H1 (cell line): Measurements from ENCODE around the gene TSPEAR. TPM values are rescaled to one million over a fixed set of nuclear protein-coding genes. Genes with fewer than 3 reads are reported as not detected.

Source experiments
- CTCF ChIA-PET: fragments of 300-600 bp; sonication (Branson Sonifier 250); formaldehyde crosslinking; loops from one replicate; lab custom pipeline; 2021; ENCODE audit not compliant: partially characterized antibody; lab: Charles Lee
- POLR2A ChIA-PET: fragments of 300-600 bp; sonication (Branson Sonifier 250); formaldehyde crosslinking; loops from one replicate; lab custom pipeline; 2021; ENCODE audit warnings: inconsistent platforms; ENCODE audit not compliant: partially characterized antibody; lab: Charles Lee
- DNase-seq, 2 experiments: peaks; one replicate each; pipeline versions ENCODE4 v3.0.0 to v3.0.0-alpha.2; 2010 to 2022; ENCODE audit warnings: low spot score in 2 of 2, low read depth in 1 of 2, mixed read lengths in 1 of 2
- FAIRE-seq: peaks from 2 replicates; lab custom pipeline; 2011; peaks lifted over from hg19 to GRCh38; lab: Jason Lieb, UNC
- H2AFZ ChIP-seq: 2 replicates; pipeline ENCODE4 v1.8.1; 2012; ENCODE audit warnings: low read length, inconsistent platforms
- H2AK5ac ChIP-seq: 2 replicates; pipeline ENCODE4 v1.6.1; 2013; ENCODE audit warnings: low read depth, low read length
- H2BK120ac ChIP-seq: replicated peaks from 2 replicates; pipeline ENCODE3; 2013; ENCODE audit warnings: low read depth, low read length, inconsistent platforms
- H2BK12ac ChIP-seq: 2 replicates; pipeline ENCODE4 v1.6.1; 2013; ENCODE audit warnings: low read depth, low read length
- H2BK15ac ChIP-seq: 2 replicates; pipeline ENCODE4 v1.6.1; 2013; ENCODE audit warnings: low read length
- H2BK20ac ChIP-seq: 2 replicates; pipeline ENCODE4 v1.6.1; 2013; ENCODE audit warnings: low read length
- H2BK5ac ChIP-seq: 2 replicates; pipeline ENCODE4 v1.6.1; 2013; ENCODE audit warnings: low read depth, low read length
- H3K14ac ChIP-seq: 2 replicates; pipeline ENCODE4 v1.6.1; 2013; ENCODE audit warnings: inconsistent platforms; ENCODE audit not compliant: insufficient read length
- H3K18ac ChIP-seq: 2 replicates; pipeline ENCODE4 v1.6.1; 2013; ENCODE audit warnings: low read length; ENCODE audit errors: extremely low read depth
- H3K23ac ChIP-seq: 2 replicates; pipeline ENCODE4 v1.6.1; 2013; ENCODE audit warnings: inconsistent platforms; ENCODE audit not compliant: insufficient read length
- H3K23me2 ChIP-seq: 2 replicates; pipeline ENCODE4 v1.6.1; 2013; ENCODE audit warnings: low read depth, low read length
- H3K27ac ChIP-seq: 2 replicates; pipeline ENCODE4 v1.6.1; 2011; ENCODE audit warnings: low read depth, low read length, inconsistent platforms
- H3K27me3 ChIP-seq, 4 experiments: replicated peaks in 1 of 4; 1 replicate in 1 of 4; 2 replicates in 3 of 4; pipeline versions ENCODE4 v1.6.1 to v1.8.1; 2011 to 2013; ENCODE audit warnings: low read length in 3 of 4, mild to moderate bottlenecking in 3 of 4, inconsistent platforms in 2 of 4, mixed read lengths in 2 of 4, moderate library complexity in 1 of 4; ENCODE audit not compliant: control insufficient read depth in 3 of 4, insufficient read depth in 3 of 4; ENCODE audit errors: extremely low read depth in 1 of 4
- H3K36me3 ChIP-seq, 4 experiments: 2 replicates each; pipeline versions ENCODE4 v1.6.1 to v1.8.1; 2011 to 2013; ENCODE audit warnings: mild to moderate bottlenecking in 4 of 4, low read length in 3 of 4, moderate library complexity in 2 of 4, control low read depth in 1 of 4, inconsistent platforms in 1 of 4; ENCODE audit not compliant: insufficient read depth in 4 of 4, control insufficient read depth in 2 of 4
- H3K4ac ChIP-seq: replicated peaks from 2 replicates; pipeline ENCODE3; 2013; ENCODE audit warnings: low read length, low read depth, mixed read lengths, inconsistent platforms; ENCODE audit not compliant: insufficient read length
- H3K4me1 ChIP-seq, 4 experiments: replicated peaks in 1 of 4; 1 replicate in 1 of 4; 2 replicates in 3 of 4; pipeline versions ENCODE4 v1.6.1 to v1.8.1; 2011 to 2013; ENCODE audit warnings: low read length in 3 of 4, inconsistent platforms in 2 of 4, mixed read lengths in 1 of 4; ENCODE audit not compliant: insufficient read depth in 4 of 4, control insufficient read depth in 3 of 4
- H3K4me2 ChIP-seq, 2 experiments: 2 replicates each; pipeline versions ENCODE4 v1.6.1 to v1.8.1; 2011 to 2013; ENCODE audit warnings: low read depth in 2 of 2, low read length in 2 of 2, control low read depth in 1 of 2, inconsistent platforms in 1 of 2, mild to moderate bottlenecking in 1 of 2; ENCODE audit not compliant: insufficient read depth in 1 of 2
- H3K4me3 ChIP-seq, 4 experiments: fragments of 200-600, 300-600 bp in 1 of 4; sonication (generic), shearing (Covaris generic), sonication (Bioruptor Twin) in 1 of 4; 2 replicates each; pipeline versions ENCODE4 v1.5.1 to v1.8.1; 2011 to 2016; ENCODE audit warnings: low read length in 4 of 4, low read depth in 3 of 4, control low read depth in 2 of 4, inconsistent platforms in 2 of 4, mild to moderate bottlenecking in 2 of 4, mixed read lengths in 1 of 4, moderate library complexity in 1 of 4; ENCODE audit not compliant: insufficient read depth in 2 of 4; ENCODE audit errors: extremely low read depth in 1 of 4
- H3K56ac ChIP-seq: replicated peaks from 2 replicates; pipeline ENCODE3; 2013; ENCODE audit warnings: low read depth, mild to moderate bottlenecking, mixed read lengths, low read length, inconsistent platforms; ENCODE audit not compliant: insufficient read length
- H3K79me1 ChIP-seq: 2 replicates; pipeline ENCODE4 v1.6.1; 2013; ENCODE audit warnings: low read depth, low read length, control low read depth
- H3K79me2 ChIP-seq, 2 experiments: 2 replicates each; pipeline versions ENCODE4 v1.6.1 to v1.8.1; 2012 to 2013; ENCODE audit warnings: low read length in 2 of 2, mild to moderate bottlenecking in 2 of 2, inconsistent platforms in 1 of 2; ENCODE audit not compliant: insufficient read depth in 2 of 2, control insufficient read depth in 1 of 2
- H3K9ac ChIP-seq, 4 experiments: replicated peaks in 1 of 4; 1 replicate in 1 of 4; 2 replicates in 3 of 4; pipeline versions ENCODE4 v1.6.1 to v1.8.1; 2011 to 2013; ENCODE audit warnings: low read depth in 3 of 4, low read length in 3 of 4, control low read depth in 2 of 4, mild to moderate bottlenecking in 2 of 4, moderate library complexity in 2 of 4, inconsistent platforms in 1 of 4; ENCODE audit errors: extremely low read depth in 1 of 4
- H3K9me3 ChIP-seq, 2 experiments: 2 replicates each; pipeline versions ENCODE4 v1.6.1 to v1.8.1; 2012 to 2013; ENCODE audit warnings: mild to moderate bottlenecking in 2 of 2, moderate library complexity in 2 of 2, control low read depth in 1 of 2, inconsistent platforms in 1 of 2, low read depth in 1 of 2, low read length in 1 of 2, mixed read lengths in 1 of 2; ENCODE audit not compliant: insufficient read depth in 2 of 2
- H4K20me1 ChIP-seq, 2 experiments: replicated peaks in 1 of 2; 2 replicates each; pipeline versions ENCODE3 to v1.8.1; 2011 to 2013; ENCODE audit warnings: inconsistent platforms in 2 of 2, low read length in 2 of 2, mild to moderate bottlenecking in 1 of 2; ENCODE audit not compliant: insufficient read depth in 2 of 2, control insufficient read depth in 1 of 2
- H4K5ac ChIP-seq: 2 replicates; pipeline ENCODE4 v1.6.1; 2013; ENCODE audit warnings: low read length, low read depth, mixed read lengths, inconsistent platforms; ENCODE audit not compliant: insufficient read length
- H4K8ac ChIP-seq: 2 replicates; pipeline ENCODE4 v1.8.0; 2013; ENCODE audit warnings: mild to moderate bottlenecking, moderate library complexity, low read length, inconsistent platforms; ENCODE audit not compliant: insufficient read depth; ENCODE audit errors: extremely low read depth
- H4K91ac ChIP-seq: replicated peaks from 2 replicates; pipeline ENCODE3; 2013; ENCODE audit warnings: low read length, mixed read lengths, inconsistent platforms; ENCODE audit not compliant: insufficient read length
- BACH1 ChIP-seq: IDR thresholded peaks from 2 replicates; pipeline ENCODE4 v1.6.1; 2012; ENCODE audit warnings: low read length, improper control_type of control experiment
- EGR1 ChIP-seq: IDR thresholded peaks from 2 replicates; pipeline ENCODE4 v1.6.1; 2011; ENCODE audit warnings: low read depth, low read length, borderline replicate concordance
- MAFK ChIP-seq: IDR thresholded peaks from 2 replicates; pipeline ENCODE4 v1.6.1; 2012; ENCODE audit warnings: low read depth, mild to moderate bottlenecking, improper control_type of control experiment, low read length
- NANOG ChIP-seq: IDR thresholded peaks from 2 replicates; pipeline ENCODE4 v1.6.1; 2011; ENCODE audit warnings: low read length, low read depth, mild to moderate bottlenecking, inconsistent platforms; ENCODE audit not compliant: insufficient read depth, poor library complexity, severe bottlenecking
- POLR2A ChIP-seq, 2 experiments: IDR thresholded peaks; 1 replicate in 1 of 2; 2 replicates in 1 of 2; pipeline ENCODE4 v1.6.1; 2011; ENCODE audit warnings: low read depth in 2 of 2, low read length in 2 of 2, mild to moderate bottlenecking in 2 of 2; ENCODE audit errors: control extremely low read depth in 1 of 2
- SP1 ChIP-seq: IDR thresholded peaks from 2 replicates; pipeline ENCODE4 v1.6.1; 2011; ENCODE audit warnings: low read depth, low read length
- WGBS, 2 experiments: shearing (Covaris generic) in 1 of 2; methylation state at CpG; one replicate each; pipeline versions ENCODE4 v1.1.6 to v1.1.7; 2013 to 2015; ENCODE audit warnings: low lambda C conversion rate in 2 of 2, mixed read lengths in 2 of 2, inconsistent platforms in 1 of 2, low coverage in 1 of 2, missing lambda C conversion rate in 1 of 2; ENCODE audit not compliant: insufficient replicate concordance in 2 of 2, insufficient coverage in 1 of 2, insufficient read length in 1 of 2; ENCODE audit errors: extremely low coverage in 1 of 2, missing lambda C conversion rate in 1 of 2; 5-methylcytosine and 5-hydroxymethylcytosine counted together
- polyA plus RNA-seq, 7 experiments: library from polyadenylated mRNA; depleted of rRNA in 3 of 7; stranded (reverse) in 5 of 7; unstranded in 2 of 7; fragments of >200 nt in 5 of 7; fragments of 200-250 nt in 2 of 7; gene quantifications; 1 replicate in 5 of 7; 2 replicates in 1 of 7; 4 replicates in 1 of 7; pipeline versions ENCODE4 v1.2.1 to v1.2.3, GENCODE V29; 2011 to 2013; ENCODE audit warnings: missing spikeins in 2 of 7, mixed read lengths in 2 of 7
- total RNA-seq: library from RNA; stranded (reverse); fragmentation: NEBNext Ultra II Directional; extraction: Animal tissue kit (Norgen Biotek cat#: 25700); gene quantifications from 2 replicates; pipeline ENCODE4 v1.2.1, GENCODE V29; 2021
- TF ChIP-seq, protein P1 (sequence below): IDR thresholded peaks from 2 replicates; pipeline ENCODE4 v1.6.1; 2012; ENCODE audit warnings: inconsistent platforms
- TF ChIP-seq, protein P2 (sequence below): IDR thresholded peaks from 2 replicates; pipeline ENCODE4 v1.6.1; 2012; ENCODE audit warnings: low read length, inconsistent platforms
- TF ChIP-seq, protein P3 (sequence below), 3 experiments: IDR thresholded peaks; 1 replicate in 2 of 3; 2 replicates in 1 of 3; pipeline versions ENCODE4 v1.5.1 to v1.6.1; 2011; ENCODE audit warnings: low read length in 3 of 3, mild to moderate bottlenecking in 3 of 3, inconsistent platforms in 2 of 3, low read depth in 1 of 3, moderate library complexity in 1 of 3; ENCODE audit not compliant: insufficient read depth in 1 of 3; ENCODE audit errors: control extremely low read depth in 1 of 3

Gene TSPEAR
- total and polyA plus RNA-seq, 2 of the 8 experiments (the other 6 are each of a cell fraction or from before 2014, with no cell fraction given), result 0.58 to 0.89 TPM

DNA sequence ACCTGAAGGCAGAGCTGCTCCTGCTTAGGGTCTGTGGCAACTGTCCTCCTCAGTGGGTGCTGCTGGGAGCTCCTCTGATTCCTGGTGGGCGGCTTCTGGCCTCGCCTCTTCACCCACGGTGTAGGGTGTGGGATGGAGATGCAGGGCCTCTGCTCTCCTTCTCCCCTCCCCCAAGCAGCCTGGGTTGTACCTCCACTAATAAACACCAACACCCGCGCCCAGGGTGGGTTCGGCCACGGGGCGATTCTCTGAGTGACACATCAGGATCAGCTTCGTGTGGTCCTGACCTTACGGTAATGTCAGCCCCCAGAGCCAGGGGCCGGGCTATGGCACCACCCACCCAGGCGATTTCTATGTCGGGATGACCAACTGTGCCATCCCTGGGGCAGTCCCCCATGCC is 195.0 kb downstream of the TSPEAR start:
- Histone ChIP-seq H2AK5ac (no peak overlapping the region), H3K4me2 (no peak overlapping the region), H3K9me3 (no peaks in the 10 kb centered on the region; a peak in 2 of 4 replicates), H3K4ac (no peak overlapping the region), H3K4me3 (no peak overlapping the region), H4K5ac (no peak overlapping the region), H3K27me3 (no peaks in the 10 kb centered on the region), H3K79me2 (no peaks in the 10 kb centered on the region), H2BK120ac (no peak overlapping the region), H3K23me2 (peaks cover 2% of the 10 kb centered on the region; the same call in 1 of the 2 replicates), H3K9ac (no peak overlapping the region), H2BK15ac (no peak overlapping the region), H3K36me3 (peaks cover 0 to 1% (median under 1%) of the 10 kb centered on the region in 4 experiments; a peak in 3 of 8 replicates), H3K18ac (no peak overlapping the region), H3K23ac (no peak overlapping the region), H3K27ac (no peak overlapping the region), H4K91ac (no peak overlapping the region), H2AFZ (no peak overlapping the region), H2BK5ac (no peak overlapping the region), H2BK12ac (no peak overlapping the region), H3K4me1 (peaks cover 0 to 3% (median 0%) of the 10 kb centered on the region in 4 experiments; a peak in 1 of 7 replicates), H4K20me1 (peaks cover 2 to 3% of the 10 kb centered on the region in 2 experiments), H3K14ac (no peak overlapping the region), H4K8ac (0 out of 2 replicates have a peak overlapping the region, but pooled peaks have one; percentile 15), H3K79me1 (no peaks in the 10 kb centered on the region), H3K56ac (no peak overlapping the region), H2BK20ac (no peak overlapping the region)
- FAIRE-seq (no peak), DNase-seq (no peak)
- POLR2A ChIA-PET, result interaction anchor here (0.7 to 2.7 kb wide), 10 partner anchors 10 to 292 kb away, joined by 3 to 9 read pairs (median 3); no protein-coding TSS in a partner anchor
- WGBS, 2 experiments, result 94% methylated on average over 13 of the region's 13 CpGs; no CpG with 5 or more reads in 1 of the 2 experiments
- CTCF ChIA-PET, result interaction anchor here (0.9 to 1.3 kb wide), 3 partner anchors 10 to 244 kb away, joined by 3 to 4 read pairs (median 3); no protein-coding TSS in a partner anchor
- TF ChIP-seq, protein P1, sequence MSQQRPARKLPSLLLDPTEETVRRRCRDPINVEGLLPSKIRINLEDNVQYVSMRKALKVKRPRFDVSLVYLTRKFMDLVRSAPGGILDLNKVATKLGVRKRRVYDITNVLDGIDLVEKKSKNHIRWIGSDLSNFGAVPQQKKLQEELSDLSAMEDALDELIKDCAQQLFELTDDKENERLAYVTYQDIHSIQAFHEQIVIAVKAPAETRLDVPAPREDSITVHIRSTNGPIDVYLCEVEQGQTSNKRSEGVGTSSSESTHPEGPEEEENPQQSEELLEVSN, result no peak
- TF ChIP-seq NANOG, result no peak
- TF ChIP-seq POLR2A (IDR thresholded peaks at IDR 0.05; ENCODE audit: control extremely low read depth in 1 of 2, low read depth in 2 of 2, low read length in 2 of 2), result no peak
- TF ChIP-seq EGR1, result no peak
- no peak for TF ChIP-seq SP1
- TF ChIP-seq BACH1, result no peak
- TF ChIP-seq MAFK, result no peak
- TF ChIP-seq, protein P2, sequence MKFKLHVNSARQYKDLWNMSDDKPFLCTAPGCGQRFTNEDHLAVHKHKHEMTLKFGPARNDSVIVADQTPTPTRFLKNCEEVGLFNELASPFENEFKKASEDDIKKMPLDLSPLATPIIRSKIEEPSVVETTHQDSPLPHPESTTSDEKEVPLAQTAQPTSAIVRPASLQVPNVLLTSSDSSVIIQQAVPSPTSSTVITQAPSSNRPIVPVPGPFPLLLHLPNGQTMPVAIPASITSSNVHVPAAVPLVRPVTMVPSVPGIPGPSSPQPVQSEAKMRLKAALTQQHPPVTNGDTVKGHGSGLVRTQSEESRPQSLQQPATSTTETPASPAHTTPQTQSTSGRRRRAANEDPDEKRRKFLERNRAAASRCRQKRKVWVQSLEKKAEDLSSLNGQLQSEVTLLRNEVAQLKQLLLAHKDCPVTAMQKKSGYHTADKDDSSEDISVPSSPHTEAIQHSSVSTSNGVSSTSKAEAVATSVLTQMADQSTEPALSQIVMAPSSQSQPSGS, result no peak
- TF ChIP-seq, protein P3, sequence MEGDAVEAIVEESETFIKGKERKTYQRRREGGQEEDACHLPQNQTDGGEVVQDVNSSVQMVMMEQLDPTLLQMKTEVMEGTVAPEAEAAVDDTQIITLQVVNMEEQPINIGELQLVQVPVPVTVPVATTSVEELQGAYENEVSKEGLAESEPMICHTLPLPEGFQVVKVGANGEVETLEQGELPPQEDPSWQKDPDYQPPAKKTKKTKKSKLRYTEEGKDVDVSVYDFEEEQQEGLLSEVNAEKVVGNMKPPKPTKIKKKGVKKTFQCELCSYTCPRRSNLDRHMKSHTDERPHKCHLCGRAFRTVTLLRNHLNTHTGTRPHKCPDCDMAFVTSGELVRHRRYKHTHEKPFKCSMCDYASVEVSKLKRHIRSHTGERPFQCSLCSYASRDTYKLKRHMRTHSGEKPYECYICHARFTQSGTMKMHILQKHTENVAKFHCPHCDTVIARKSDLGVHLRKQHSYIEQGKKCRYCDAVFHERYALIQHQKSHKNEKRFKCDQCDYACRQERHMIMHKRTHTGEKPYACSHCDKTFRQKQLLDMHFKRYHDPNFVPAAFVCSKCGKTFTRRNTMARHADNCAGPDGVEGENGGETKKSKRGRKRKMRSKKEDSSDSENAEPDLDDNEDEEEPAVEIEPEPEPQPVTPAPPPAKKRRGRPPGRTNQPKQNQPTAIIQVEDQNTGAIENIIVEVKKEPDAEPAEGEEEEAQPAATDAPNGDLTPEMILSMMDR (IDR thresholded peaks at IDR 0.05; ENCODE audit: control extremely low read depth in 1 of 3, insufficient read depth in 1 of 3, low read depth in 1 of 3, low read length in 3 of 3), result no peak
